Measurements from ENCODE around the gene PPP2R3A. TPM values are rescaled to one million over a fixed set of nuclear protein-coding genes. Genes with fewer than 3 reads are reported as not detected.

The PPP2R3A gene
- total and polyA plus RNA-seq, 2 donors (not counting 3 experiments of a cell fraction or from before 2014, with no cell fraction given) = 3.3 to 14.6 TPM

DNA sequence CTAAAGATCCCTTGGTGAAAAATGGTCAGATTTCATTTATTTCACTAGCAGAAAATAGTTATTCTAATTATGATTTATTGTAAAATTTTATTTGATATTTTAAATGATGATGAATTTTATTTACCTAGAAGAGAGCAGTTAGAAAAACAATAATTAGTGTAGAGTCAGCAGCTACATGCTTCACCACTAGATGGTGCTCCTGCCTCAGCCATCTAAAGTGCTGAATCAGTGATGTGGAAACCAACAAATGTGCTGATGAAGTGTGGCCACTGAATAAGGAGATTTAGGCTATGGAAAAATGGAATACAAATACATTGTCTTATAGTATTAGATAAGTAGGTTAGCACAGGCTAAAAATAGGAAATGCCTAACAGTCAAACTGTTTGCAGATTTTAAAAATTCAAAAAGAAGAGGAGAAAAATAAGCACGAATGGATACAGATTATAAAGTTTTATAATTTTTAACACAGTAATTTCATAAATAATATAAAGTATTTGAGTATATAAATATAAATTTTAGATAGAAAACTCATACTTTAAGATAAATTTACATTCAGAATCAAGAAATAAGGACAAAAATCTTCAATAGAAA is 109.8 kb downstream of the PPP2R3A start:
- H3K27me3 ChIP-seq (ENCODE audit: control insufficient read depth in 2 of 2, insufficient read depth in 2 of 2, low read length in 2 of 2) = no peaks in the 10 kb centered on the region
- ChIA-PET POLR2A (no interaction called here), CTCF (interaction anchor here (0.6 to 4.5 kb wide), 27 partner anchors 14 to 957 kb away, joined by 3 to 93 read pairs (median 3); partner anchors contain the start of genes MSL2, NCK1, PCCB and STAG1)
- H3K4me1 ChIP-seq (ENCODE audit: control insufficient read depth, extremely low read depth, insufficient read depth, low read length) = no peaks in the 10 kb centered on the region
- no peak overlapping the region for H2AFZ ChIP-seq (ENCODE audit: low read depth, low read length)
- BruUV-seq (replicated peaks) = no TSS peak
- TF ChIP-seq, protein P1, sequence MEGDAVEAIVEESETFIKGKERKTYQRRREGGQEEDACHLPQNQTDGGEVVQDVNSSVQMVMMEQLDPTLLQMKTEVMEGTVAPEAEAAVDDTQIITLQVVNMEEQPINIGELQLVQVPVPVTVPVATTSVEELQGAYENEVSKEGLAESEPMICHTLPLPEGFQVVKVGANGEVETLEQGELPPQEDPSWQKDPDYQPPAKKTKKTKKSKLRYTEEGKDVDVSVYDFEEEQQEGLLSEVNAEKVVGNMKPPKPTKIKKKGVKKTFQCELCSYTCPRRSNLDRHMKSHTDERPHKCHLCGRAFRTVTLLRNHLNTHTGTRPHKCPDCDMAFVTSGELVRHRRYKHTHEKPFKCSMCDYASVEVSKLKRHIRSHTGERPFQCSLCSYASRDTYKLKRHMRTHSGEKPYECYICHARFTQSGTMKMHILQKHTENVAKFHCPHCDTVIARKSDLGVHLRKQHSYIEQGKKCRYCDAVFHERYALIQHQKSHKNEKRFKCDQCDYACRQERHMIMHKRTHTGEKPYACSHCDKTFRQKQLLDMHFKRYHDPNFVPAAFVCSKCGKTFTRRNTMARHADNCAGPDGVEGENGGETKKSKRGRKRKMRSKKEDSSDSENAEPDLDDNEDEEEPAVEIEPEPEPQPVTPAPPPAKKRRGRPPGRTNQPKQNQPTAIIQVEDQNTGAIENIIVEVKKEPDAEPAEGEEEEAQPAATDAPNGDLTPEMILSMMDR (IDR thresholded peaks at IDR 0.05; ENCODE audit: extremely low read depth in 1 of 2, insufficient read depth in 1 of 2, low read depth in 1 of 2, low read length in 2 of 2) = peak; percentile 63 to 76
- TF ChIP-seq, protein P2, sequence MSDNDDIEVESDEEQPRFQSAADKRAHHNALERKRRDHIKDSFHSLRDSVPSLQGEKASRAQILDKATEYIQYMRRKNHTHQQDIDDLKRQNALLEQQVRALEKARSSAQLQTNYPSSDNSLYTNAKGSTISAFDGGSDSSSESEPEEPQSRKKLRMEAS (IDR thresholded peaks at IDR 0.05; ENCODE audit: insufficient read depth, insufficient read length) = no peak
- TF ChIP-seq POLR2A (IDR thresholded peaks at IDR 0.05; ENCODE audit: low read depth, low read length) = no peak
- H3K9me3 ChIP-seq (replicated peaks; ENCODE audit: control insufficient read depth, insufficient read depth, low read length) = no peaks in the 10 kb centered on the region
- no peak overlapping the region for H3K4me3 ChIP-seq (replicated peaks in 1 of 3; ENCODE audit: insufficient read depth in 1 of 3, low read depth in 1 of 3, low read length in 3 of 3)
- H3K9ac ChIP-seq (replicated peaks; ENCODE audit: extremely low read depth, insufficient read depth, low read length) = no peak overlapping the region
- no peaks in the 10 kb centered on the region for H3K79me2 ChIP-seq (ENCODE audit: control insufficient read depth, insufficient read depth, low read length)
- intact Hi-C loops (cut with micrococcal nuclease) = loop anchor here (1.0 to 10.0 kb wide), 10 partner anchors 121 to 1872 kb away; partner anchors contain the start of genes MSL2, PCCB, SLC35G2 and STAG1
- no peaks in the 10 kb centered on the region for H3K9me1 ChIP-seq (replicated peaks; ENCODE audit: control insufficient read depth, extremely low read depth, insufficient read depth, low read length)
- dilution Hi-C loops (cut with MboI; ENCODE audit: extremely low pct_ligation_motif_present, low sequenced_read_pairs) = no loop called here
- no peaks in the 10 kb centered on the region for H3K36me3 ChIP-seq (ENCODE audit: control insufficient read depth in 2 of 2, extremely low read depth in 1 of 2, insufficient read depth in 2 of 2, low read length in 2 of 2)
- H4K20me1 ChIP-seq (replicated peaks; ENCODE audit: control insufficient read depth, extremely low read depth, insufficient read depth, low read length) = no peaks in the 10 kb centered on the region
- no peak overlapping the region for H3K4me2 ChIP-seq (ENCODE audit: insufficient read depth, low read length)
- no peak overlapping the region for H3K27ac ChIP-seq (ENCODE audit: insufficient read depth, low read depth, low read length)
- FAIRE-seq (peak; percentile 63), DNase-seq (ENCODE audit: low read depth, low spot score) (peak; percentile 81)

DNA sequence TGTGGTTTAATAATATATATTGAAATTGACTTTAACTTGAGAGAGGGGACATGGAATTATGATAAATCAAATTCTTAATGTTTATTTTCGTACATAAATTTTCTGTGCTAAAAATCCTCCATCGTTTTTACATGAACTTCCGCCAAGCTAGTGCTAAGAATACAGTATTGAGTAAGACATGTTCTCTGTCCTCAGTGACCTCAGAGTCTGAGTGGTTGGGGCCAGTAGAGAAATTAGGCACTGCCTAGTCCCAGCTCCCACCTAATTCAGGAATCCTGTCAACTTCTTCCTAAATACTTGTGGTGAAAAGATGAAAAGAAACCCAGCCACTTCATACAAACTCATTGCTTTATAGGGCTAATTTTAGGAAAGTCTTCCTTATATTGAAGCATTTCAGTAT is 110.3 kb downstream of the PPP2R3A start:
- CTCF ChIA-PET = interaction anchor here (0.8 to 4.5 kb wide), 14 partner anchors 14 to 939 kb away, joined by 3 to 93 read pairs (median 4); partner anchors contain the start of genes MSL2, PCCB and STAG1
- Histone ChIP-seq H3K27me3 (ENCODE audit: control insufficient read depth in 2 of 2, insufficient read depth in 2 of 2, low read length in 2 of 2) (no peaks in the 10 kb centered on the region), H3K9me3 (replicated peaks; ENCODE audit: control insufficient read depth, insufficient read depth, low read length) (no peaks in the 10 kb centered on the region), H3K27ac (ENCODE audit: insufficient read depth, low read depth, low read length) (no peak overlapping the region), H3K9me1 (replicated peaks; ENCODE audit: control insufficient read depth, extremely low read depth, insufficient read depth, low read length) (no peaks in the 10 kb centered on the region), H3K4me1 (ENCODE audit: control insufficient read depth, extremely low read depth, insufficient read depth, low read length) (no peaks in the 10 kb centered on the region), H2AFZ (ENCODE audit: low read depth, low read length) (no peak overlapping the region), H3K79me2 (ENCODE audit: control insufficient read depth, insufficient read depth, low read length) (no peaks in the 10 kb centered on the region), H3K36me3 (ENCODE audit: control insufficient read depth in 2 of 2, extremely low read depth in 1 of 2, insufficient read depth in 2 of 2, low read length in 2 of 2) (no peaks in the 10 kb centered on the region), H3K4me3 (replicated peaks in 1 of 3; ENCODE audit: insufficient read depth in 1 of 3, low read depth in 1 of 3, low read length in 3 of 3) (no peak overlapping the region), H3K4me2 (ENCODE audit: insufficient read depth, low read length) (no peak overlapping the region), H3K9ac (replicated peaks; ENCODE audit: extremely low read depth, insufficient read depth, low read length) (no peak overlapping the region), H4K20me1 (replicated peaks; ENCODE audit: control insufficient read depth, extremely low read depth, insufficient read depth, low read length) (no peaks in the 10 kb centered on the region)
- intact Hi-C loops (cut with micrococcal nuclease) = loop anchor here (1.0 to 10.0 kb wide), 10 partner anchors 120 to 1871 kb away; partner anchors contain the start of genes MSL2, PCCB, SLC35G2 and STAG1
- POLR2A ChIA-PET = no interaction called here
- no peak for TF ChIP-seq GATA2 (IDR thresholded peaks at IDR 0.05; ENCODE audit: insufficient read depth, insufficient read length, low read depth, low read length)
- TF ChIP-seq FOS (IDR thresholded peaks at IDR 0.05; ENCODE audit: borderline replicate concordance, insufficient read depth, low read length) = no peak
- TF ChIP-seq, protein P1 (IDR thresholded peaks at IDR 0.05; ENCODE audit: extremely low read depth in 1 of 2, insufficient read depth in 1 of 2, low read depth in 1 of 2, low read length in 2 of 2) = no peak
- TF ChIP-seq EZH2 (IDR thresholded peaks at IDR 0.05; ENCODE audit: borderline replicate concordance, low read depth, low read length, severe bottlenecking) = no peak
- TF ChIP-seq, protein P2 (IDR thresholded peaks at IDR 0.05; ENCODE audit: insufficient read depth, insufficient read length) = no peak
- no peak for TF ChIP-seq MYC (IDR thresholded peaks at IDR 0.05; ENCODE audit: low read depth, low read length)
- TF ChIP-seq POLR2AphosphoS5 (IDR thresholded peaks at IDR 0.05; ENCODE audit: insufficient read depth, low read depth, low read length) = no peak
- TF ChIP-seq JUN (IDR thresholded peaks at IDR 0.05; ENCODE audit: borderline replicate concordance, insufficient read depth, insufficient read length, low read depth) = no peak
- TF ChIP-seq POLR2A (IDR thresholded peaks at IDR 0.05; ENCODE audit: low read depth, low read length) = no peak
- BruUV-seq (replicated peaks) = no TSS peak
- no peak for DNase-seq (ENCODE audit: low read depth, low spot score)
- dilution Hi-C loops (cut with MboI; ENCODE audit: extremely low pct_ligation_motif_present, low sequenced_read_pairs) = no loop called here
- FAIRE-seq = no peak

Measured in endothelial cell of umbilical vein (primary cell).